Fibroblast of the aortic adventitia (primary cell): Measurements from ENCODE around the gene HECTD4. TPM values are rescaled to one million over a fixed set of nuclear protein-coding genes. Genes with fewer than 3 reads are reported as not detected.
"Not testable (repeated sequence)": the region's sequence is repeated elsewhere in the genome, so short reads cannot be mapped to it uniquely, and the experiment has no call there.

ENCODE experiments used
- DNase-seq: peaks from one replicate; pipeline ENCODE4 v3.0.0-alpha.2; 2010; ENCODE audit warnings: low read depth
- H3K4me3 ChIP-seq: 2 replicates; pipeline ENCODE4 v1.5.1; 2011; ENCODE audit warnings: low read depth, mild to moderate bottlenecking, control low read depth, low read length, moderate library complexity
- CTCF ChIP-seq: IDR thresholded peaks from 2 replicates; pipeline ENCODE4 v1.5.1; 2011; ENCODE audit warnings: mild to moderate bottlenecking, low read length, control low read depth, inconsistent platforms; ENCODE audit not compliant: insufficient read depth
- total RNA-seq: library from RNA; depleted of rRNA; stranded (reverse); fragments of >200 nt; gene quantifications from 2 replicates; pipeline ENCODE4 v1.2.3, GENCODE V29; 2012; ENCODE audit warnings: low replicate concordance

Gene HECTD4
- total RNA-seq, 1 donor = 22.1 TPM

- no peak for DNase-seq
- no peak for TF ChIP-seq CTCF
- no peak overlapping the region for H3K4me3 ChIP-seq
Observed at GRCh38 chr12:112162241-112162790, 219.9 kb downstream of the HECTD4 start.

- no peak overlapping the region for H3K4me3 ChIP-seq
- no peak for TF ChIP-seq CTCF
- no peak for DNase-seq
Observed at GRCh38 chr12:112161711-112162110, 220.5 kb downstream of the HECTD4 start.

- TF ChIP-seq CTCF = no peak
- no peak for DNase-seq
- H3K4me3 ChIP-seq = no peak overlapping the region
Observed at GRCh38 chr12:112160611-112161010, 221.6 kb downstream of the HECTD4 start.

GRCh38 chr12:112159146-112159541 lies 223.1 kb downstream of the HECTD4 start:
- DNase-seq = no peak
- H3K4me3 ChIP-seq = no peak overlapping the region
- no peak for TF ChIP-seq CTCF

- DNase-seq, H3K4me3 ChIP-seq: not testable (repeated sequence)
Observed at GRCh38 chr12:112158461-112159145, 223.6 kb downstream of the HECTD4 start.

- no peak for TF ChIP-seq CTCF
- no peak for DNase-seq
- H3K4me3 ChIP-seq = no peak overlapping the region
Observed at GRCh38 chr12:112153893-112154219, 228.4 kb downstream of the HECTD4 start.

GRCh38 chr12:112153181-112153892 lies 228.9 kb downstream of the HECTD4 start:
- no peak for DNase-seq
- H3K4me3 ChIP-seq = no peak overlapping the region
- TF ChIP-seq CTCF = no peak
